MG63 (cell line): ENCODE measurements around the gene FAM107B. TPM values are rescaled to one million over a fixed set of nuclear protein-coding genes. Genes with fewer than 3 reads are reported as not detected.
A peak's percentile ranks its signal among the peaks of the same experiment; 100 is the strongest.

ENCODE experiments used
- DNase-seq: peaks from one replicate; pipeline ENCODE4 v3.0.0-alpha.2; 2020
- H3K27me3 ChIP-seq: fragments of 250-450 bp; sonication (Bioruptor Pico); 2 replicates; pipeline ENCODE4 v1.5.1; 2020; ENCODE audit warnings: mild to moderate bottlenecking, moderate library complexity
- H3K36me3 ChIP-seq: fragments of 250-450 bp; sonication (Bioruptor Pico); 2 replicates; pipeline ENCODE4 v1.5.1; 2020; ENCODE audit warnings: mild to moderate bottlenecking, moderate library complexity
- H3K4me3 ChIP-seq: fragments of 250-450 bp; sonication (Bioruptor Pico); 2 replicates; pipeline ENCODE4 v1.5.1; 2020; ENCODE audit warnings: mild to moderate bottlenecking, moderate library complexity
- H3K9me3 ChIP-seq: fragments of 250-450 bp; sonication (Bioruptor Pico); 2 replicates; pipeline ENCODE4 v1.5.1; 2020; ENCODE audit warnings: mild to moderate bottlenecking, moderate library complexity
- total RNA-seq: library from RNA; depleted of rRNA; stranded (reverse); fragments of >200 nt; shearing (Covaris generic); gene quantifications from 2 replicates; pipeline ENCODE4 v1.2.3, GENCODE V29; 2014; ENCODE audit warnings: low replicate concordance

FAM107B gene
- total RNA-seq, 1 experiment from 2014 or later, result 62.0 TPM

GRCh38 chr10:14560791-14561765 is 213.6 kb downstream of the FAM107B start:
- H3K36me3 ChIP-seq, result peaks cover 26% of the 10 kb centered on the region
- no peaks in the 10 kb centered on the region for H3K27me3 ChIP-seq
- no peaks in the 10 kb centered on the region for H3K9me3 ChIP-seq
- DNase-seq, result no peak
- H3K4me3 ChIP-seq, result no peak overlapping the region

- no peaks in the 10 kb centered on the region for H3K9me3 ChIP-seq
- no peaks in the 10 kb centered on the region for H3K27me3 ChIP-seq
- H3K36me3 ChIP-seq, result peaks cover 18% of the 10 kb centered on the region
- peak; percentile 51 for DNase-seq
- no peak overlapping the region for H3K4me3 ChIP-seq
These were observed 214.4 kb downstream of the FAM107B start for GRCh38 chr10:14560274-14560673.

- Histone ChIP-seq H3K36me3 (peaks cover 17% of the 10 kb centered on the region), H3K9me3 (no peaks in the 10 kb centered on the region), H3K4me3 (no peak overlapping the region), H3K27me3 (no peaks in the 10 kb centered on the region)
- DNase-seq, result no peak
These were observed 216.7 kb downstream of the FAM107B start for GRCh38 chr10:14558025-14558424.

- peaks cover 20% of the 10 kb centered on the region for H3K36me3 ChIP-seq
- no peak for DNase-seq
These were observed 217.1 kb downstream of the FAM107B start for GRCh38 chr10:14557567-14557966.

GRCh38 chr10:14556285-14556956 is 218.3 kb downstream of the FAM107B start:
- Histone ChIP-seq H3K4me3 (no peak overlapping the region), H3K27me3 (no peaks in the 10 kb centered on the region), H3K36me3 (peaks cover 18% of the 10 kb centered on the region), H3K9me3 (no peaks in the 10 kb centered on the region)
- no peak for DNase-seq

More at GRCh38 chr10:14557567-14557966, 217.1 kb downstream of the FAM107B start:
- H3K9me3 ChIP-seq, result no peaks in the 10 kb centered on the region
- no peaks in the 10 kb centered on the region for H3K27me3 ChIP-seq
- H3K4me3 ChIP-seq, result no peak overlapping the region

- Histone ChIP-seq H3K9me3 (no peaks in the 10 kb centered on the region), H3K36me3 (peaks cover 17% of the 10 kb centered on the region), H3K27me3 (no peaks in the 10 kb centered on the region), H3K4me3 (no peak overlapping the region)
- DNase-seq, result no peak
These were observed 218.9 kb downstream of the FAM107B start for GRCh38 chr10:14555807-14556206.

- Histone ChIP-seq H3K4me3 (no peak overlapping the region), H3K27me3 (no peaks in the 10 kb centered on the region), H3K9me3 (no peaks in the 10 kb centered on the region), H3K36me3 (peaks cover 19% of the 10 kb centered on the region)
- no peak for DNase-seq
These were observed 220.0 kb downstream of the FAM107B start for GRCh38 chr10:14554491-14555205.

- peaks cover 23% of the 10 kb centered on the region for H3K36me3 ChIP-seq
- no peak for DNase-seq
- no peaks in the 10 kb centered on the region for H3K9me3 ChIP-seq
- no peak overlapping the region for H3K4me3 ChIP-seq
- no peaks in the 10 kb centered on the region for H3K27me3 ChIP-seq
These were observed 220.6 kb downstream of the FAM107B start for GRCh38 chr10:14554091-14554490.

GRCh38 chr10:14553448-14553847 is 221.2 kb downstream of the FAM107B start:
- Histone ChIP-seq H3K27me3 (no peaks in the 10 kb centered on the region), H3K9me3 (no peaks in the 10 kb centered on the region), H3K36me3 (peaks cover 23% of the 10 kb centered on the region), H3K4me3 (no peak overlapping the region)
- peak; percentile 37 for DNase-seq

GRCh38 chr10:14552015-14552414 is 222.7 kb downstream of the FAM107B start:
- Histone ChIP-seq H3K27me3 (no peaks in the 10 kb centered on the region), H3K36me3 (peaks cover 25% of the 10 kb centered on the region), H3K9me3 (no peaks in the 10 kb centered on the region), H3K4me3 (no peak overlapping the region)
- no peak for DNase-seq

- H3K4me3 ChIP-seq, result no peak overlapping the region
- no peaks in the 10 kb centered on the region for H3K9me3 ChIP-seq
- H3K36me3 ChIP-seq, result peaks cover 25% of the 10 kb centered on the region
- no peak for DNase-seq
- H3K27me3 ChIP-seq, result no peaks in the 10 kb centered on the region
These were observed 224.2 kb downstream of the FAM107B start for GRCh38 chr10:14550471-14550981.

- no peak overlapping the region for H3K4me3 ChIP-seq
- peaks cover 30% of the 10 kb centered on the region for H3K36me3 ChIP-seq
- no peaks in the 10 kb centered on the region for H3K27me3 ChIP-seq
- no peaks in the 10 kb centered on the region for H3K9me3 ChIP-seq
- no peak for DNase-seq
These were observed 225.2 kb downstream of the FAM107B start for GRCh38 chr10:14549496-14549895.

- H3K4me3 ChIP-seq, result no peak overlapping the region
- peaks cover 31% of the 10 kb centered on the region for H3K36me3 ChIP-seq
- no peaks in the 10 kb centered on the region for H3K9me3 ChIP-seq
- DNase-seq, result no peak
- H3K27me3 ChIP-seq, result no peaks in the 10 kb centered on the region
These were observed 225.7 kb downstream of the FAM107B start for GRCh38 chr10:14548970-14549369.

GRCh38 chr10:14548474-14548873 is 226.2 kb downstream of the FAM107B start:
- H3K27me3 ChIP-seq, result no peaks in the 10 kb centered on the region
- no peaks in the 10 kb centered on the region for H3K9me3 ChIP-seq
- H3K4me3 ChIP-seq, result no peak overlapping the region
- H3K36me3 ChIP-seq, result peaks cover 31% of the 10 kb centered on the region
- no peak for DNase-seq

- Histone ChIP-seq H3K9me3 (no peaks in the 10 kb centered on the region), H3K4me3 (no peak overlapping the region)
- no peak for DNase-seq
These were observed 226.9 kb downstream of the FAM107B start for GRCh38 chr10:14547816-14548215.

GRCh38 chr10:14545827-14546226 is 228.9 kb downstream of the FAM107B start:
- H3K9me3 ChIP-seq, result no peaks in the 10 kb centered on the region
- peak; percentile 59 for DNase-seq
- H3K27me3 ChIP-seq, result no peaks in the 10 kb centered on the region
- H3K36me3 ChIP-seq, result peaks cover 32% of the 10 kb centered on the region
- H3K4me3 ChIP-seq, result no peak overlapping the region

More at GRCh38 chr10:14547816-14548215, 226.9 kb downstream of the FAM107B start:
- Histone ChIP-seq H3K27me3 (no peaks in the 10 kb centered on the region), H3K36me3 (peaks cover 28% of the 10 kb centered on the region)

GRCh38 chr10:14543904-14544210 is 230.8 kb downstream of the FAM107B start:
- DNase-seq, result no peak
- no peak overlapping the region for H3K4me3 ChIP-seq
- H3K27me3 ChIP-seq, result no peaks in the 10 kb centered on the region
- H3K9me3 ChIP-seq, result no peaks in the 10 kb centered on the region
- H3K36me3 ChIP-seq, result peaks cover 31% of the 10 kb centered on the region
